Left renal cortex interstitium (tissue), 4 donors: Measurements from ENCODE around the gene USF2. TPM values are rescaled to one million over a fixed set of nuclear protein-coding genes. Genes with fewer than 3 reads are reported as not detected.

Source experiments
- DNase-seq, 4 donors: peaks; one replicate each; pipeline ENCODE4 v3.0.0-alpha.2; 2013; ENCODE audit warnings: low read depth in 4 of 4, low spot score in 2 of 4, missing footprints in 1 of 4
- polyA plus RNA-seq, 4 donors: library from polyadenylated mRNA; unstranded; fragments of 120-200 nt; gene quantifications; one replicate each; pipeline ENCODE4 v1.2.1, GENCODE V29; 2013; ENCODE audit not compliant: insufficient read length in 4 of 4

Gene USF2
- polyA plus RNA-seq, 4 donors, result 160 to 193 (median 172) TPM

DNA sequence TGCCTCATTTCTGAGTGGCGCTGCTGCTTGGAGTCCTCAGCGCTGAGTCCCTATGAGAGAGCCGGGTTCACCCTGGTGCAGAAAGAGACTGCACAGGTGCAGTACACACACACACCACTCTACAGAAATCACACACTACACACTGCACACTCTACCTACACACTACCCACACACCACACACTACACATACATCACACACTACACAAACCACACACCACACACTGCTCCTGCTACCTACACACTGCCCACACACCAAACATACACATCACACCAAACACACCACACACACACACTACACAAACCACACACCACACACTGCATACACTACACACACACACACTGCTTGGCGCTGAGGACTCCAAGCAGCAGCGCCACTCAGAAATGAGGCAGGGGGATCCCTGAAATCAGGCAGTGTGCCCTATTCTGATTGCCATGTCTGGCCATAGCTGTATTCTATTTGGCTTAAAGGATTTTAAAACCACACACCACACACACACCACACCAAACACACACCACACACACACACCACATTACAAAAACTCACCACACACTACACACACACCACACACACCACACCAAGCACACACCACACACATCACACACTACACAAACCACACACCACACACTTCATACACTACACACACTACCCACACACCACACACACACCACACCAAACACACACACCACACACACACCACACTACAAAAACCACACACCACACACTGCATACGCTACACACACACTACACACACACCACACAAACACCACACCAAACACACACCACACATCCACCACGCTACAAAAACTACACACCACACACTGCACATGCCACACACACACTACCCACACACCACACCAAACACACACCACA is 28.1 kb downstream of the USF2 start:
- no peak for DNase-seq

DNA sequence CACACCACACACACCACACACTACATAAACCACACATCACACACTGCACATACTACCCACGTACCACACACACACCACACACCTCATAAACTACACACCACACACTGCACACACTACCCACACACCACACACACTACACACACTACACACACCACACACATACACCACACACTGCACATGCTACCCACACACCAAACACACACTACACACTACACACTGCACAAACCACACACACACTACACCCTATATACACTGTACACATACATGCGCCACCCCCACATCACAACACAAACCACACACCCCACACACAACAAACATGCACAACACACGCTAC is 28.7 kb downstream of the USF2 start:
- no peak for DNase-seq

- no peak for DNase-seq
These were observed 29.2 kb downstream of the USF2 start for GRCh38 chr19:35297922-35298321.

DNA sequence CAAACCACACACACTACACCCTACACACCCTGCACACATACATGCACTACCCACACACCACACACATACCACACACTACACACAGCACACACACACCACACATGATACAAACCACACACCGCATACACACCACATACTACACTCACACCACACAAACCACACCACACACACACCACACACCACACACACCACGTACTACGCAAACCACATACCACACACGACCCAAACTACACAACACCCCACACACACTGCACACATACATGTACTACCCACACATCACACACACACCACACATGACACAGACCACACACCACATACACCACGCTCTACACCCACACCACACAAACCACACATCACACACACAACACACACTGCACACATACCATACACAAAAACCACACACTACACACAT is 29.8 kb downstream of the USF2 start:
- DNase-seq, result no peak

DNA sequence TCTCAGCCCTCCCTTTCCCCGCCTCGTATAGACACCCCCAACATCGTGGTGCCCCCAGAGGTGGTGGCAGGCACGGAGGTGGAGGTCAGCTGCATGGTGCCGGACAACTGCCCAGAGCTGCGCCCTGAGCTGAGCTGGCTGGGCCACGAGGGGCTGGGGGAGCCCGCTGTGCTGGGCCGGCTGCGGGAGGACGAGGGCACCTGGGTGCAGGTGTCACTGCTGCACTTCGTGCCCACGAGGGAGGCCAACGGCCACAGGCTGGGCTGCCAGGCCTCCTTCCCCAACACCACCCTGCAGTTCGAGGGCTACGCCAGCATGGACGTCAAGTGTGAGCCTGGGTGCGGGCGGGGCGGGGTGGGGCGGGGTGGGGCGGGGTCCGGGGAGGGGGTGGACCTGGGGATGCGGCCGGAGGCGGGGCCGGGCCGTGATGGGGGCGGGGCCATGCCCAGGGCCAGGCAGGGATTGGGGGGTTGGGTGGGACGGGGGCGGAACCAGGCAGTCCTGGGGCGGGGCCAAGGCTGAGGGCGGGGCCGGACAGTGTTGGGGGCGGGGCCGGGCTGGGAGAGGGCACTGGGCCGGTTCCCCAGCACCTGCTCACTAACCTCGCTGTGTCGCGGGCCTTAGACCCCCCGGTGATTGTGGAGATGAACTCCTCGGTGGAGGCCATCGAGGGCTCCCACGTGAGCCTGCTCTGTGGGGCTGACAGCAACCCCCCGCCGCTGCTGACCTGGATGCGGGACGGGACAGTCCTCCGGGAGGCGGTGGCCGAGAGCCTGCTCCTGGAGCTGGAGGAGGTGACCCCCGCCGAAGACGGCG is 31.0 kb downstream of the USF2 start:
- DNase-seq, result no peak

DNA sequence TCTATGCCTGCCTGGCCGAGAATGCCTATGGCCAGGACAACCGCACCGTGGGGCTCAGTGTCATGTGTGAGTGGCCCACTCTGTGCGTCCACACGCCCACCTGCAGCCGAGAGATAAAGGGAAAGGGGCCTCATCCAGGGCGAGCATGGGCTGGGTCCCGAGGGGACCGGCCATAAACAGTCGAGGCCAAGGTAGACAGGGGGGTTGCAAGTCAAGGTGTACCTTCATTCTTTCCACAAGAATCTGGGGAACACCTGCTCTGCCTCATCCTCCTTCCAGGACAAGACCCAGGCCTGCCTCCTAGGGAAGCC is 31.5 kb downstream of the USF2 start:
- no peak for DNase-seq

GRCh38 chr19:35301961-35302360 is 33.2 kb downstream of the USF2 start:
- no peak for DNase-seq

- DNase-seq, result no peak
These were observed 33.7 kb downstream of the USF2 start for GRCh38 chr19:35302446-35302845.

DNA sequence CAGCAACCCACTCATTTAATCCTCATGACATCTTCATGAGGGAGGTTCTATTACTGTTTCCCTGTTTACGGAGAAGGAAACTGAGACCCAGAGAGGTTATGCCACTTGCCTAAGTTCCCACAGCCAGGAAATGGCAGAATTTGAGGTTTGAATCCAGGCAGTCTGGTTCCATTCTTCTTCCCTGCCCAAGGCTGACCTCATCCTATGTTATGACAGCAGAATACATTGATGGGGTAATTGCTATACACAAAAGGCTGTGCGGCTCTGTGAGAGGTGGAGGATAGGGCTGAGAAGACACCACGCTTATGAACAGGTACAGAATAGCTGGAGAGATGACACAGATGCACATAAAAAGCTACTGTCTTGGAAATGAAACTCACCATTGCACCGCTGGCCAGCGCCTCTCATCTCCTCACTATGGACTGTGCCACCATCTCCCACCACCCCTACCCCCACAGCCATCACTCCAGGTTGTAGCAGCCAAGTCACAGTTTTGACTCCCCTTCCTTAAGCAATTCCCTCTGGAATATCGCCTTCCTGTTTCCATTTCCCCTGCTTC is 34.7 kb downstream of the USF2 start:
- no peak for DNase-seq

- no peak for DNase-seq
These were observed 35.3 kb downstream of the USF2 start for GRCh38 chr19:35304036-35304435.

DNA sequence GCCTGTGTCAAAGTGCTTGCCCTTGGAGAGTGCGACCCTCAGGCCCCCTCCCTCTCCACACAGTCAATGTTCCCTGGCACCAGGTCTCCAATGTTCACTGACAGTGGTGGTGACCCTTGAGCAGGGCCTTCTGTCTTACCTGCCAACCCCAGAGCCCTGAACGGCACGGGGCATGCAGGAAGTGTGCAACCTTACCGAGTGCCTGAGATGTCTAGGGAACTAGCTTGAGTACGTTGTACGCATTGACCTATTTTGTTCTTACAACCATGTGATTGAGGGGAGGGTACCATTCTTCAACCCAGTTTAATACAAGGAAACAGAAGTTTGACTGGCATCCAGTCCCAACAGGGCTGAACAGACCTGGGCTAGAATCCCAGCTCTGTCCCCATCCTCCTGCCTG is 36.4 kb downstream of the USF2 start:
- DNase-seq, result no peak

- DNase-seq, result no peak
These were observed 37.9 kb downstream of the USF2 start for GRCh38 chr19:35306473-35307246.

DNA sequence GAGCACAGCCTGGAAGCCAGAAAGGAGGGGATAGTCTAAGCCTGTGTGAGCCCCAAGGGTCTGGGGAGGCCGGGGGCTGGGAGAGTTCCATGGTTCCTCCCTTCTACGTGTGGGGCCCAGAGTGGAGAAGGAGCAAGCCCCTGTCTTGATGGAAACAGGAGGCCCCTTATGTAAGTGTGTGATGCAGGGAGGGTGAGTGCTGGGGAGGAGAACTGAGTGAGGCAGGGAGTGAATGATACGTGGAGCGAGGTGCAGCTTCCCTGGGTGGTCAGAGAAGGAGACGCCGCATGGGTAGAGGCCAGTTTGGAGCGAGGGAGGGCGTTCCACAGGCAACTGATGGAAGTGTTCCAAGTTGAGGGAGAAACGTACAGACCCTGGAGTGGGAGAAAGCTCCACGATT is 39.2 kb downstream of the USF2 start:
- no peak for DNase-seq

GRCh38 chr19:35308910-35309309 is 40.1 kb downstream of the USF2 start:
- DNase-seq, result no peak

GRCh38 chr19:35309481-35310279 is 40.9 kb downstream of the USF2 start:
- DNase-seq, result peak in 3 of 4 donors; percentile 50 to 77 (median 66)

DNA sequence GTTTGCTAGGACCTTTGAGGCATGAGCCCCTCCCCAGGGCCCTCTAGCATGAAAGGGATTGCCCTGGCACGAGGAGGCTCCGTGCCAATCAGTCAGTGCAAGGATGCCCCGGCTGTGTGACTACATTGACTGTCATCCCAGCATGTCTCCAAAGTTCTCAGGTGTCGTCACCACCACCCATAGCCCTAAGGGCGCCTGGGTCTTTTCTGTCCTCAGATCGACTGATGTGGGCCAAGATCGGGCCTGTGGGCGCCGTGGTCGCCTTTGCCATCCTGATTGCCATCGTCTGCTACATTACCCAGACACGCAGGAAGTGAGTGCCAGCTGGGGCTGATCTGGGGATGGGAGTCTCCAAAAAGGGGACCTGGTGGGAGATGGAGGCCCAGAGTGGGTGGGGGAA is 41.6 kb downstream of the USF2 start:
- DNase-seq, result no peak

DNA sequence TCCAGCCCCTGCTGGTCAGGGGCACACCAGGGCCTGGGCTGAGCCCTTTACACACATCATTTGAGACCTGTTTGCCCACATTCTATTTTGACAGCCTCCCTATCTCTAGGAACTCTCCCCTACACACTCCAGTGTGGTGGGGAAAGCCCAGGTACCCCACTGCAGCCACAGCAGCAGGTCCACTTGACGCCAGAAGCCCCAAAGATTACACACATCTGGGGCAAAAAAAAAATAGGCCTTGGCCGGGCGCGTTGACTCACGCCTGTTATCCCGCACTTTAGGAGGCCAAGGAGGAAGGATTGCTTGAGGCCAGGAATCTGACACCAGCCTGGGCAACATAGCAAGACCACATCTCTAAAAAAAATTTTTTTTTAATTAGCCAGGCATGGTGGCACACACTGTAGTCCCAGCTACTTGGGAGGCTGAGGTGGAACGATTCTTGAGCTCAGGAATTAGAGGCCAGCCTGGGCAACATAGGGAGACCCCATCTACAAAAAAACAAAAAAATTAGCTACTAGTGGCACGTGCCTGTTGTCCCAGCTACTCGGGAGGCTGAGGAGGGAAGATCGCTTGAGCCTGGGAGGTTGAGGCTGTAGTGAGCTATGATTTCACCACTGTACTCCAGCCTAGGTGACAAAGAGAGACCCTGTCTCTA is 42.2 kb downstream of the USF2 start:
- no peak for DNase-seq

- no peak for DNase-seq
These were observed 43.3 kb downstream of the USF2 start for GRCh38 chr19:35311901-35312665.

DNA sequence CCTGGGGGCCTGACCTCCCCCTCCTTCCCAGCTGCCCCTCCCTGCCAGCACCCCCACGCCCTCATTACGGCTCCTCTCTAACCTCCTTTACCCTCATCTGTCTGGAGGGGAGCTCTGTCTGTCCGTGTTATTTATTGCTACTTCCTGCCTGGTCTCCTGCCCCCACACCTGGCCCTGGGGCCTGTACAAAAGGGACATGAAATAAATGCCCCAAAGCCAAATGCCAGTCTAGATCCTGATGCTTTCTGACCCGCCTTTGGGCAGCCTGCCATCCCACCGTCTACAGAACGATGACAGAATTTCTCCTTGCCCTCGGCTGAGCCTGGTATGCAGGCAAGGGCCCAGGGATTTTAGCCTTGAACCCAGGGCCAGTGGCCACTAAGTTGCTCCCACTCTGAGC is 44.8 kb downstream of the USF2 start:
- DNase-seq, result no peak
